Caco-2 (cell line): ENCODE data around the gene TINAG. TPM values are rescaled to one million over a fixed set of nuclear protein-coding genes. Genes with fewer than 3 reads are reported as not detected.

ENCODE experiments used
- BruUV-seq: library from RNA; stranded (reverse); fragments of 400-500 nt; replicated peaks from 2 replicates; lab custom pipeline; 2021; lab: Mats Ljungman, UMichigan
- CTCF ChIA-PET: fragments of 300-600 bp; sonication (Branson Sonifier 250); formaldehyde crosslinking; loops from one replicate; lab custom pipeline; 2022; ENCODE audit warnings: antibody characterized with exemption; lab: Charles Lee
- POLR2A ChIA-PET: fragments of 300-600 bp; sonication (Branson Sonifier 250); formaldehyde crosslinking; loops from one replicate; lab custom pipeline; 2022; ENCODE audit warnings: antibody characterized with exemption; lab: Charles Lee
- DNase-seq, 2 experiments: peaks; one replicate each; pipeline versions ENCODE4 v3.0.0 to v3.0.0-alpha.2; 2020 to 2022
- H3K27me3 ChIP-seq: replicated peaks from 2 replicates; pipeline ENCODE4 v1.6.0; 2011; ENCODE audit warnings: low read length; ENCODE audit not compliant: control insufficient read depth, insufficient read depth
- H3K36me3 ChIP-seq: 2 replicates; pipeline ENCODE4 v1.5.1; 2011; ENCODE audit warnings: low read length; ENCODE audit not compliant: control insufficient read depth, insufficient read depth
- H3K4me1 ChIP-seq: fragments of 250-450 bp; sonication (Bioruptor Pico); 2 replicates; pipeline ENCODE4 v1.5.1; 2020; ENCODE audit warnings: mild to moderate bottlenecking
- H3K4me3 ChIP-seq: 2 replicates; pipeline ENCODE4 v1.5.1; 2011; ENCODE audit warnings: low read depth, mild to moderate bottlenecking, control low read depth, low read length
- H3K9me3 ChIP-seq: fragments of 250-450 bp; sonication (Bioruptor Pico); 2 replicates; pipeline ENCODE4 v1.5.1; 2020; ENCODE audit warnings: mild to moderate bottlenecking, moderate library complexity
- H3K27ac Mint-ChIP-seq: one replicate; pipeline ENCODE4 v1.8.0; 2022; ENCODE audit warnings: mixed read lengths; ENCODE audit not compliant: unreplicated experiment
- H3K27me3 Mint-ChIP-seq: one replicate; pipeline ENCODE4 v1.8.0; 2022; ENCODE audit warnings: mixed read lengths; ENCODE audit not compliant: insufficient read depth, unreplicated experiment
- H3K36me3 Mint-ChIP-seq: one replicate; pipeline ENCODE4 v1.8.0; 2022; ENCODE audit warnings: mild to moderate bottlenecking, mixed read lengths; ENCODE audit not compliant: insufficient read depth, unreplicated experiment
- H3K4me1 Mint-ChIP-seq: one replicate; pipeline ENCODE4 v1.8.0; 2022; ENCODE audit warnings: low read depth, mixed read lengths; ENCODE audit not compliant: unreplicated experiment
- H3K4me3 Mint-ChIP-seq: one replicate; pipeline ENCODE4 v1.8.0; 2022; ENCODE audit warnings: mild to moderate bottlenecking, moderate library complexity, mixed read lengths; ENCODE audit not compliant: unreplicated experiment
- H3K9me3 Mint-ChIP-seq: one replicate; pipeline ENCODE4 v1.8.0; 2022; ENCODE audit warnings: mixed read lengths; ENCODE audit not compliant: unreplicated experiment
- CTCF ChIP-seq, 2 experiments: fragments of 200-600 bp in 1 of 2; IDR thresholded peaks; 1 replicate in 1 of 2; 2 replicates in 1 of 2; pipeline versions ENCODE4 v1.5.1 to v1.8.0; 2011 to 2022; ENCODE audit warnings: antibody characterized with exemption in 1 of 2, control low read depth in 1 of 2, inconsistent platforms in 1 of 2, low read depth in 1 of 2, low read length in 1 of 2, mild to moderate bottlenecking in 1 of 2, moderate library complexity in 1 of 2; ENCODE audit not compliant: insufficient read depth in 1 of 2, severe bottlenecking in 1 of 2, unreplicated experiment in 1 of 2
- intact Hi-C: fragments of 100-400 bp; cut with micrococcal nuclease; formaldehyde crosslinking; loops from one replicate; pipeline ENCODE4 v1.10.0; 2022; ENCODE audit not compliant: unreplicated experiment
- total RNA-seq: library from RNA; stranded (reverse); gene quantifications from 2 replicates; pipeline ENCODE4 v1.2.3, GENCODE V29; 2022

Gene TINAG
- total RNA-seq, 1 experiment from 2014 or later = not detected

- H3K9me3 Mint-ChIP-seq = no peaks in the 10 kb centered on the region
- Histone ChIP-seq H3K27me3 (no peaks in the 10 kb centered on the region), H3K4me3 (no peak overlapping the region), H3K36me3 (no peaks in the 10 kb centered on the region), H3K4me1 (no peaks in the 10 kb centered on the region), H3K9me3 (no peaks in the 10 kb centered on the region)
- peaks cover 5% of the 10 kb centered on the region for H3K27me3 Mint-ChIP-seq
- no peaks in the 10 kb centered on the region for H3K4me1 Mint-ChIP-seq
- no peak for DNase-seq
- no peak for TF ChIP-seq CTCF (IDR thresholded peaks at IDR 0.05; ENCODE audit: insufficient read depth in 1 of 2, low read depth in 1 of 2, low read length in 1 of 2, severe bottlenecking in 1 of 2, unreplicated experiment in 1 of 2)
- POLR2A ChIA-PET = no interaction called here
- intact Hi-C loops = no loop called here
- no peaks in the 10 kb centered on the region for H3K36me3 Mint-ChIP-seq
- H3K27ac Mint-ChIP-seq = no peak overlapping the region
- CTCF ChIA-PET = no interaction called here
- H3K4me3 Mint-ChIP-seq = no peak overlapping the region
- no TSS peak for BruUV-seq
Measured at GRCh38 chr6:54426995-54427394, 118.8 kb downstream of the TINAG start.

GRCh38 chr6:54427396-54427937 is 119.2 kb downstream of the TINAG start:
- no peak for TF ChIP-seq CTCF (IDR thresholded peaks at IDR 0.05; ENCODE audit: insufficient read depth in 1 of 2, low read depth in 1 of 2, low read length in 1 of 2, severe bottlenecking in 1 of 2, unreplicated experiment in 1 of 2)
- DNase-seq = no peak
- intact Hi-C loops = no loop called here
- Histone ChIP-seq H3K36me3 (no peaks in the 10 kb centered on the region), H3K4me3 (no peak overlapping the region), H3K27me3 (no peaks in the 10 kb centered on the region), H3K4me1 (no peaks in the 10 kb centered on the region), H3K9me3 (no peaks in the 10 kb centered on the region)
- Mint-ChIP-seq H3K4me1 (no peaks in the 10 kb centered on the region), H3K4me3 (no peak overlapping the region), H3K27ac (no peak overlapping the region), H3K36me3 (no peaks in the 10 kb centered on the region), H3K9me3 (no peaks in the 10 kb centered on the region), H3K27me3 (peaks cover 4% of the 10 kb centered on the region)
- no TSS peak for BruUV-seq
- POLR2A ChIA-PET = no interaction called here
- CTCF ChIA-PET = no interaction called here

- CTCF ChIA-PET = no interaction called here
Measured at GRCh38 chr6:54428431-54428830, 120.2 kb downstream of the TINAG start.

More at GRCh38 chr6:54428431-54428830, 120.2 kb downstream of the TINAG start:
- Histone ChIP-seq H3K4me3 (no peak overlapping the region), H3K27me3 (no peaks in the 10 kb centered on the region), H3K36me3 (no peaks in the 10 kb centered on the region), H3K4me1 (no peaks in the 10 kb centered on the region), H3K9me3 (no peaks in the 10 kb centered on the region)
- DNase-seq = no peak
- no TSS peak for BruUV-seq
- H3K9me3 Mint-ChIP-seq = no peaks in the 10 kb centered on the region
- no peaks in the 10 kb centered on the region for H3K4me1 Mint-ChIP-seq
- no peak for TF ChIP-seq CTCF (IDR thresholded peaks at IDR 0.05; ENCODE audit: insufficient read depth in 1 of 2, low read depth in 1 of 2, low read length in 1 of 2, severe bottlenecking in 1 of 2, unreplicated experiment in 1 of 2)
- POLR2A ChIA-PET = no interaction called here
- H3K36me3 Mint-ChIP-seq = no peaks in the 10 kb centered on the region
- H3K27ac Mint-ChIP-seq = no peak overlapping the region
- no peak overlapping the region for H3K4me3 Mint-ChIP-seq
- peaks cover 3% of the 10 kb centered on the region for H3K27me3 Mint-ChIP-seq
- intact Hi-C loops = no loop called here
